GM21619 (cell line): ENCODE measurements around the gene JARID2.

Experiments used
- ATAC-seq: cut with Tn5 transposase; IDR thresholded peaks from one replicate; pipeline ENCODE4 v1.9.1; 2021; ENCODE audit not compliant: unreplicated experiment

The JARID2 gene

DNA sequence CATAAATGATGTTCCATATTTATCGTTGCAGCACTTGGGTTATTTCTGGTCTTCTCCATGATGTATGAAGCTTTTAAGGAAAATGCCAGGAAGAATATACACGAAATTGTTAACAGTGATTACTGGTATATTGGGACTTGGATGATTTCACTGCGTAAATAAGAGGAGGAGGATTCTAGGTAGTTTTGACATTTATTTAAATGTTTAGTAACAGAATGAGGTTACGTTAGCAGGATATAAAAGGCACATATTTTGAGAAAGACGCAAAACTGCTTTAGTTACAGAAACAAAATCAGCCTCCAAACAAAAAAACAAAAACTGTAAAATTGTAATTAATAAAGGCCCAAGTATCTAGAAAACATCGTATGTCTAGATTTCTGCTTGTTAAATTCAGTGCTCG is 147.7 kb downstream of the JARID2 start:
- ATAC-seq: no peak

DNA sequence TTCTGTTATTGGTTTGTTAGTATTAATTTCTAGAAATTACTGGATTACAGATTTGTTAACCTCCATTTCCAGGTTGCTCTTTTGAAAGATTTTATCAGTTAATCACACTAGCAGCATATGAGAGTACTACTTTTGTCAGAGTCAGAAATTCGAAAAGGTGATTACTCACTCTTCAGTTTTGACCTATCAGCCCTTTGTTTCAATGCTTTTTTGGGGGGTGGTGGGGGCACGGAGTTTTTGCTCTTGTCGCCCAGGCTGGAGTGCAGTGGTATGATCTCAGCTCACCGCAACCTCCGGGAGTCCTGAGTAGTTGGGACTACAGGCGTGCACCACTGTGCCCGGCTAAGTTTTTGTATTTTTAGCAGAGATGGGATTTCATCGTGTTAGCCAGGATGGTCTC is 149.2 kb downstream of the JARID2 start:
- no peak for ATAC-seq

DNA sequence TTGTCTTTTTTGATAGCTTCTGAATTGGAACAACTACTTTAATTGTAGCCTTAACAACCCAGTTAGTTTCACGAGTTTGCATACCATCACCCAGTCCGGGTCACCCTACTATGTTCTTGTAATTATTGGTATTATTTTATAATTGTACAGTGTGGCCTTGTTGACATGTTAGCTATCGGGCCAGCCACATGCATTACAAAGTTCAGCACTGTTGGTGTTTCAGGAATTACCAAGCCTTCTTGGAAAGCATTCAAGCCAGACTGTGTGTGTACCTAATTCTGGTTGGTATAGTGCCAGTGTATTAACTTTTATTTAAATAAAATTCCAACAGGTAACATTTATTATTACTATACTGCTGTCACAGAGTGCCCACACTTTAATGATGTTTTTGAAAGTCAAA is 150.9 kb downstream of the JARID2 start:
- no peak for ATAC-seq

DNA sequence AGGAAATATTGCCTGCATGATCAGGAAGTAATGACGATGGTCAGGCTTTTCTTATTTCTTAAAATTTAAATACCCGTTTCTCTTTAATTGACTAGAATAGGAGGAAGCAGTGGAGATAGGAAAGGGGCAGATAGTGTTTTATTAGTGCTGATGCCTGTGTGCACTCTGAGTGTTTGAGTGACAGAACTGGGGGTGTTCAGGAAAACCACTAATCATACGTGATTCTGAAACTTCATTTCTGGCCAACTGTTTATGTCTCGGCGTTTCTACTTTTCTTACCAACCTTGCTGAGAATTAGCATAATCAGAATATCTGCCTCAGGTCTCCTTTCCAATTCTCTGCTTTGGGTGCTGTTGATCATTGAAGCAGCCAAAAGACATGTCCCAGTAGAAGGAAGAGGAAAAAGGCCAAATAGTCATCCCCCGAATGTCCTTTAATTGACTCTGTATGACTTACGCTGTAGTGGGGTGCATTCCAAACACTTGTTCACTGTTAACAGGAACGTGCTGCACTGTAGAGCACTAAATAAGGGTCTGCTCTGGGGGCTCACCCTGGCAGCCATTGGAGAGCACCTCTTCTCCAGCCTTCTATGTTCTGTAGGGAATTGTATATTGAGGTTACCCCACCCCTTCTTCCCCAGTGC is 152.9 kb downstream of the JARID2 start:
- peak; percentile 81 for ATAC-seq

DNA sequence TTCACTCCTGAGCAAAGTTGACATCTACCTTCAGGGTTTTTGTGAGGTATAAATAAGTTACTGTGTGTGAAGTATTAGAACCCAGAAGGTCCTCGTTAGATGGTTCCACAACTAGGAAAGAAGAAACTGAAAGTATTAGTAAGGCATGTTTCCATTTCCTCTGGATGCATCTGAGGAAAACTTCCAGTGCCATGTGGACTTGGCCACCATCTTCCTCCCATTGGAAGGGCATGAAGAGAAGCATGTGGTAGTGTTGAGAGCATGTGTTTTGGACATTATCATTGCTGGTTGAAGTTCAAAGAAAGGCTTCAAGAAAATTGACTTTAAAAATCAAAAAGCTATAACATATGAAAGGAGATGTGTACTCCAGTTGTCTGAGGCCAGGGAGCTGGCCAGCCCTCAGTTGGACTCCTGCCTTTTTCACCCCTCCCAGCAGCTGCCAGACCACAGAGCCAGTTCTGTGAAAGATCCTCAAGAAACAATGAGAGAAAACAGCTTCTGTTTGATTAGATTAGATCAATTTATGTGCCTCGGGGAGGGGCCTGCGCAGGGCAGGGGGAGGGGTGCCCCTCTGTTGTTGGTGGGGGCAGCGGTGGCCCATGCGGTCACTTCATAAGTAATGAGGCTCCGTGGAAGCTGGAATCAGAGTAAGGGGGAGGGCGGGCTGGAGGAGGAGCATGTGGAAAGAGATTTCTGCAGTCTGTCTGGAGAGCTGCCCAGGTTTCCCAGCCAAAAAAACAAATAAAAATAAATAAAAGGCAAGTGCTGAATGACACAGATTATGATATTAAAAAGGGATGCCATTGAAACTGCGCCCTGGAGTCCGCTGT is 154.0 kb downstream of the JARID2 start:
- ATAC-seq: no peak

DNA sequence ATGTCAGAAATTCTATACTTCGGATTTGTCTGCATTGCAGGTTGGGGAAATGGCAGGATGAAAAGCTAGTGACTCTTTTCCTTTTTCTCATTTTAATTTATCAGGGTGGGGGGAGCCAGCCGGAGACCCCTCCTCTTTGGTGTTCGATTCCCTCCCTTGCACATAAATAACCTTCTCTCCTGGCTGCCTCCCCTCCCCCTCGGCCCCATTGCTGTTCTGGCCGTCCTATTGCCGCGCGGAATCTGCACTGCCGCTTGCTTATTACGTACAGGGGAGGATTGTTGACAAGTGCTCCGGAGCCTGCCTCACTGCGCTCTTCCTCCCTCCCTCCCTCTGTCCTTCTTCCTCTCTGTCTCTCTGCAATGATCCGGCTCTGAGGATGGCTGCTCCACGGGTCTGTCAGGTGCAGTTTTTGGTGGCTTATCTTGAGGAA is 154.7 kb downstream of the JARID2 start:
- no peak for ATAC-seq

DNA sequence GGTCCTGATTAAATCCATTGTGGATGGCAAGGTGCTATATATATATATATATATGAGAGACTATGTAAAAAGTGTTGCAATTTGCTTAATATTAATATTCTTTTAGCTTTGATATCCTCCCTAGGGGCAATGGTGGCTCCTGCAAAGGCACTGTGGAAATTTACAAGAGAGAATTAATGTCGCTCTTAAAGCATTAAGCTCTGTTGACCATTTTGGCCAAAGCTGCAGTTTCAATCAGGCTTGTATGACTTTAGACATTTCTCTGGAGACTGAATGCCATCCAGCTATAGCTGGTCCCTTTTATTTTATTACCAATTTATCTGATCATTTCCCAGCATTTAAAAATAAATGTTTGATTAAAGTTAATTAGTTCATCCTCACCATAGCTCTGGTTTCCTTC is 155.3 kb downstream of the JARID2 start:
- no peak for ATAC-seq

DNA sequence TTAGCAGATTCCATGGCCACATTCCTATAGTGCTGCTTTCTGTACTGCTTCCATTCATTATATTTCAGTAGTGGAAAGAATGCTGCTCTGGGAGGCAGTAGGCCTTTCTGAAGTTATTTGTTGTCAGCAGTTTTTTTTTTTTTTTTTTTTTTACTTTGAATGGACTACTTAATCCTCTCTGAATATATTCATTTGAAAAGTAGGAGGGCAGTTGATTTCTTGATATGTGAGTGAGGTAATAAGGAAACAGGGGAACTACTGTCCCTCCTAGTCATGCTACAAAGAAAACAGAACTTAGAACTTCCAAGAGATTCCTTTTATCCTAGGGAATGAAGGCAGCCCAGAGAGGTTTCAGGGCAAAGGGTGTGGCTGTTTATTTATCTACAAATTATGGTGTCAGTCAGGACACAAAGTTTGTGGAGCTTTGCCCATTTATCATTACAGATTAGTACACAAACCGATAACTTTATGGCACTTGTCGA is 155.9 kb downstream of the JARID2 start:
- ATAC-seq: no peak

DNA sequence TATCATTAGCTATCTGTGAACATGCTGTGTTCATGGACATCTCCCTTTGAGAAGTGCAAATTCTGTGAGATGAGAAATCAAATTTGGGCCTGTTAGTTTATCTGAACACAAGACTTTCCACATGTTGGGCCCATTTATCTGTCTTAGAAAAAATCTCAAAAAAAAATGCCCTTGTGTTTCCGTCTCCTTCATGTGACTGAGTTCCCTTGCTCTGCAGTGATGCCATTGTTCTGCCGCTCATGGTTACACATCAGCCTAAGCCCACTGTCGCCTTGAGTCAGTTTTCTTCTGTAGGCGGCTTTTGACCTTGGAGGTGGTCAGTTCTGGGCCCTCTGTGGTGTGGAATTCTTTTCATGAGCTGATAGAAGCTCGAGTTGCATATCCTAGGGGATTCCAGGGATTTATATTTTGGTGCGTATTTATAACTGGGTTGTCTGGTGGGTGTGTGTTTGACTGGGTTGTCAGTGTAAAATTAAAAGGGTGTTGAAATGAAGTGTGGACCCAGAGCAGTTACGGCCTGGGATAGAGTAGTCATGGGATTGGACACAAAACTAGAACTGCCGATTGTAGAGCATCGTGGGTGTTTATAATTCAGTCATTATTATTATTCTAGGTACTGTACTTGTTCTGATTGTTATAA is 156.7 kb downstream of the JARID2 start:
- ATAC-seq: no peak

DNA sequence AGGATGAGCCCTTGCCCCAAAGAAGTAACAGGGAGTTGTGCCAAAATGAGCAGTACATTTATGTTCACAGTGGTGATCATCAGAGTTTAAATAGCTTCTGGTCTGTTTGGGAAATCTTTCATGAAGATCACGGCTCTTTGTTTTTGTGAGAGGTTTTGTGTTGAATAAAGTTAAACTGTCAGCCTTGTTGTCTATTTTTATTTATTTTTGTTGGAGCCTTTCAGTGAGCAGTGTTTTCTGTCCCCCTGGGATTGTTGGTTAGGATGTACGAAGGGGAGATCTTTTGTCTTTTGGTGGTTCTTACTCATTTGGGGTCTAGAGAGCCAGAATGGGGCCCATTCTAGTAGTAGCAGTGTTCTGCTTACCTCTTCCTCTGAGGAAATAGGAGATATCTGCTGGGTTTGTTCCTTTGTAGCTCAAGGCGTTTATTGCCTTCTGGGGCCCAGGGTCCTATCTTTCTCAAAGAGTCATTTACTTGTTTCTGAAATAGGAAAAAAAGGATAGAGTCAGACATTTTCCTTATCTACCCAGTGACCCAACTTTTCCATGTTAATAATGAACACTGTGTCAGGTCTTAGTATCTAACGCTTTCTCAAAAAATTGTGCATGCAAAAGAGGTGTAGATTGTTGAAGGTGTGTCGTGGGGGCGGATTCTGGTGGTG is 157.4 kb downstream of the JARID2 start:
- no peak for ATAC-seq

DNA sequence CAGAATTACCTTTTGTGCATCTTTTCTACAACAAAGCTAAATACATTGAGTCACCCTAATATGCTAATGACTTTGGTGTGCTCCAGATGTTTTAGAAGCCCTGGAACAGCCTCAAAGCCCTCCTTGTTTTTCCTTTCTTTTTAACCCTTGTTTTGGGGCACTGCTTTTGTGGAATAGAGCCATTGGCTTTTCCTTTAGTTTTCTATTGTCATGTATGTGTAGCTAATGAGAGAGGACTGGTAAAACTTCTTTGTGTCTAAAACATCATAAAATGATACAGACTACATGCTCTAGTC is 158.8 kb downstream of the JARID2 start:
- no peak for ATAC-seq

DNA sequence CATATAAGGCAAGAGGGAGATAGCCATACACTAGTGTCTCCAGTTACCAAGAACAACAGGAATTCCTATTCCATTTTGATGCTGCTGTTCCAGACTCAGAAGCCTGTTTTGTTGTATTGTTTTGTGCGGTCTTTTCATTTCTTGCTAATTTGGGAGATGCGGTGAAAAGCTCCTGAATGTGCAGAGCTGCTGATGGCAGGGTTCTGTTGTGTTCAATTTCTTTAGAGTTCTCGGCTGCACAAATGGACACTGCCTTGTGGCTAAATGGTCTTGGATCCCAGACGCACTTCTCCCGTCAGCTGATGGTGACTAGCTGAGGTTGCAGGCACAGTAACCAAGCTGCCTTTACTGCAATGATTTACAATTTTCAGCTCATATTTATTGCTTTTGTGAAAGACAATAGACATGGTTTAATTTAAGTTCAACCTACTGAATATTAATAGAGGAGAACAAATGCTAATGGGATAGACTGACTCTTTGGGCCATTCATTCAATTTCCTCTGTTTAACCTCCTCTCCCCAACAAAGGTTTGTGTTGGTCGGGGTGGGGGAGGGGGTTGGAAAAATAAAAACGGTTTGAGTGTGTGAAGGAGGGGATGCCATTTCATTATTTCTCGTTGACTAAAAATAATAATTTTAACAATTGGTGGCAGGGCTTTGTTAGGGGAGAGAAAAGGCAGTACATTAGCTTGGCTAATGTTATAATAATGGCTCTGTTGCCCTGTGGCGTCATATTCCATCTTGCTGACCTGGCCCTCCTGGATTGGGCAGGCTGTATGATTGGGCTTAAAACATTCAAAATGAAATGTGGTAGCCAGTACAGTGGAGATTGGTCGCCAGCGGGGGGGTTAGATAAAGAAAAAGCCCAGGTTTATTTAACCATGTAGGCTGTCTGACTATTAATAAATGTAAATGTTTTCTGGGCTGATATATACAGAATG is 159.5 kb downstream of the JARID2 start:
- ATAC-seq: no peak

DNA sequence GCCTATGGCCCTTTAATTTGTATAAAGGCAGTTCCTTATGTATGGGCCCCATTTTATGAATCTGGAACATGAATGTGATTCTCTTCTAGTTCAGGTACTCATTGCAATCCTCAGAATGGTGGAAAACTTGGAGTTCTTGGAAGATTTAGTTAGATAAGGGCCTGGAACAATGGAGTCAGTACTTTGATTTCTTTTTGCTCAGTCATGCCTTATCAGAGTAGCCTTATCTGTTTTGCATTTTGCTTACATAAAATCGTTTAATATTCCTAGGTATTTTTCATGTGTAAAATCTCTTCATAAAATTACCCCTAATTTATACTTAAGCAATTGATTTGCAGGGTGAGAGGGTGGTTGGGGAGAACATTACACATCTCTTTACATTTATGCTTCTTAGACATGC is 160.6 kb downstream of the JARID2 start:
- ATAC-seq: no peak

DNA sequence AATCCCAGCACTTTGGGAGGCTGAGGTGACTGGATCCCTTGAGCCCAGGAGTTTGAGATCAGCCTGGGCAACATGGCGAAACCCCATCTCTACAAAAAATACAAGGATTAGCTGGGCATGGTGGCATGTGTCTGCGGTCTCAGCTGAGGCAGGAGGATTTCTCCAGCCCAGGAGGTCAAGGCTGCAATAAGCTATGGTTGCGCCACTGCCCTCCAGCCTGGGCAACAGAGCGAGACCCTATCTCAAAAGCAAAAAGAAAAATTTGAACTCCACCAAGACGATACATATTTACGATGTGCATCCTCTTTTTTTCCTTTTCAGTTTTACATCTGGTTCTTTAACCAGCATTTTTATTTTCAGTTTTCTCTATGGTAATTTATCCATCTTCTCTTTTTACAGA is 162.1 kb downstream of the JARID2 start:
- no peak for ATAC-seq

DNA sequence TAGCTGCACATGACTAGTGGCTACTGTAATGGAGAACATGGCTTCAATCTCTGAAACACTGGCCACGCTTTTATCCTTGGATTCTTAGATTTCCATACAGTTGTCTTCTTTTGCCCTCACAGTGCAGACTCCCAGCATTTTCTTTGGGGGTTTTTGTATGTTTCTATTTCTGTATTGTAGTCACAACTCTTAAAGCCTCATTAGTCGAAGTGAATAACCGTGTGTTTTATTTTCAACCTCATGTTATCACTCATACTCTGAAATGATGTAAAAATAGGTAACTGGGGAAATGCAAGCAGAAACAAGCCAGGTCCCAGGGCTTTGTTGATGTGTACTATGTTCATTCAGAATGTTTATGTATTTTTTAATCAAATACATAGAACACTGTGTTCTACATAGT is 162.9 kb downstream of the JARID2 start:
- no peak for ATAC-seq

DNA sequence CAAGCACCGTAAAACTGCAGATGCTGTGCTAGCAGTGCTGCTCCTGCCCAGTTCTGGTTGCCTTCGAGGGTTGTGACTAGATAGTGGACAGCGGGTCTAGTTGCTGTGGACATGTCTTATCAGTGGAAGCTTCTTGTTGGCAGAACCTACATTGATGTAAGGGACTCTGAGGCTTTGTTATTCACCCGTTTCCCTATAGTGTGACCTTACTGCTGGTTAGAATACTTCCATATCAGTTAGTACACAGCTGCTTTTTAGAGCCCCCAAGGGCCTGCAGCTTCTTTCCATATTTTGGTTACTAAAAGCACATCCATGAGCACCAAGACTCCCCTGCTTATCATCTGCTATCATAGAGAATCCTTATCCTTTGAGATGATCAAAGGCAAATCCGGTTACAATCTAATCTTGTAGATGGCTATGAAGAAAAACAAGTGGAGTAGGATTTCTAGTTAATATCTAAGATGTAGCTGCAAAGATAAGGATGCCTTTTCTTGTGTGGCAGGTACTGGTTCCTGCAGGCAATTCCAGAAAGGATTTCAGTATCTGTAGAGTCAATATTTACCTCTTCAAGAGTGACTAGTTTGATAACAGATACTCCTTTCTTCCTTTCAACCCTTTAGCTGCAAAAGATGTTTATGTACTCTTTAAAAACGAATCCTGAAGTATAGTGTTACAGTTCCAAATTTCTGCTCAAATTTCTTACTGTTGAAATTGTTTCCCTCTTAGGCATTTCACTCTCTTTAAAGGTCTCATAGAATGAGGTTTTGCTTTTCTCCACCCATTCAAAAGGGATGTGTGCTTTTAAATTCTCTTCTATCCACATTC is 163.6 kb downstream of the JARID2 start:
- ATAC-seq: no peak

DNA sequence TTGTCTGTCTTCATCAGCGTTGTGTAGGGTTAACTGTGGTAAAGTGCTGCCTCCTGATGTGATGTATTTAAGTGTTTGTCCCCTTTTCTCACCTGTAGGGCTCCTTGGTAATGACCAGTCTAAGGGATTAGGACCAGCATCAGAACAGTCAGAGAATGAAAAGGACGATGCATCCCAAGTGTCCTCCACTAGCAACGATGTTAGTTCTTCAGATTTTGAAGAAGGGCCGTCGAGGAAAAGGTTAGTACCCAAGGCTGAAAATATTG is 164.2 kb downstream of the JARID2 start:
- no peak for ATAC-seq

DNA sequence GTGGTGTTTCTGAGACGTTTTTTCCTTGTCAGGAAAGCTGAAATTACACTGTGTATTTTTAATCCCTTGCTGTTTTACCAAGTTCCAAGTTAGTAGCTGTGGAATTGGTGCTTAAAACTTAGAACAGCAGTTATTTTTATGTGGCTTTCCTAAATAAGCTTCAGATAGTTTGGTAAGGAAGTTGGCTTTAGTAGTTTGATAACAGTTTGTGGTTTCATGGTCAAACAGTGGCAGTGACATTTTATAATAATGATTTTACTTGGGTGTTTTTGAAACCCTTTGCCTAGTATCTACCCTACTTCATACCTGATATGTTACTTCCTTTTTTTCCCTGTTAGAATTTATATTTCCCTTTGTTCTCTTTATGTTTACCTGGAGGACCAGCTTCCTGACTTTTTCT is 164.9 kb downstream of the JARID2 start:
- ATAC-seq: no peak

DNA sequence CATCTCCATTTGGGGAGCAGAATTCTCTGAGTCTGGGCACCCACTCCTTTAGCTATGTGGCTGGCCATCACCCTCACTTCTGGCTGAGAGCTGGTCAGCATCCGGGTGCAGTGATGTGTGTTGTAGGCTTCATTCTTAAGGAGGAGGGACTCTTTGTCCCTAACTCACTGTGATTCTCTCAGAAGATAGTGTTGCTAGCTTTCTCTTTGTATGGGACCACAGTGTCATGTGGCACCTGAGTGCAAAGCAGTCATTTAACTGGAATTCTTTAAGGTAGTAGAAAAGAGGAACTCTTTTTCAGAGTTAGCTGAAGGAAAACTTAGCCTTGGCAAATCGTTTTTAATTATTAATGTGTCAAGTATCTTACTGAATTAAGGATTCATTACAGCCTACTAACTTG is 165.9 kb downstream of the JARID2 start:
- no peak for ATAC-seq

DNA sequence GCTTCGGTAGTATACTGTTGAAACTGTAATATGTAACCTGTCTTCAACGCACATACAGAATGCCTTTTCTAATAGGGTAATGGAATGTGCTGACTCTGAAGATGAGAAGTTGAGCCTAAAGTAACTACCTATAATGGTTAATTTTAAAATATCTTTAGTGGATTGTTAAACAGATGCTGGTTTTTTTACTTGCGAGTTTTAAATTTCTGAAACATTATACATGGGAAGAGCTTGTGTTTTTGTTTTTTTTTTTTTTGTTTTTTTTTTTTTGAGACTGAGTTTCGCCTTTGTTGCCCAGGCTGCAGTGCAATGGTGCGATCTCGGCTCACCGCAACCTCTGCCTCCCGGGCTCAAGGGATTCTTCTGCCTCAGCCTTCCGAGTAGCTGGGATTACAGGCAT is 166.9 kb downstream of the JARID2 start:
- ATAC-seq: no peak
